Muscle of leg (tissue), 11 donors: ENCODE measurements around the gene VPS13D. TPM values are rescaled to one million over a fixed set of nuclear protein-coding genes. Genes with fewer than 3 reads are reported as not detected.

Experiments used
- DNase-seq: peaks from one replicate; pipeline ENCODE4 v3.0.0; 2013
- H3K27ac ChIP-seq: one replicate; pipeline ENCODE4 v1.5.1; 2013; ENCODE audit warnings: mild to moderate bottlenecking, low read length, control low read depth
- H3K27me3 ChIP-seq: one replicate; pipeline ENCODE4 v1.6.1; 2013; ENCODE audit warnings: low read length; ENCODE audit not compliant: control insufficient read depth, insufficient read depth
- H3K36me3 ChIP-seq: one replicate; pipeline ENCODE4 v1.6.1; 2013; ENCODE audit warnings: low read length; ENCODE audit not compliant: control insufficient read depth, insufficient read depth
- H3K4me1 ChIP-seq: one replicate; pipeline ENCODE4 v1.6.1; 2013; ENCODE audit warnings: low read length; ENCODE audit not compliant: control insufficient read depth, insufficient read depth
- H3K4me3 ChIP-seq: one replicate; pipeline ENCODE4 v1.5.1; 2013; ENCODE audit warnings: low read length, control low read depth
- H3K9me3 ChIP-seq: replicated peaks from 2 replicates; pipeline ENCODE4 v1.6.1; 2013; ENCODE audit warnings: low read depth, low read length; ENCODE audit not compliant: control insufficient read depth
- WGBS: methylation state at CpG from one replicate; pipeline ENCODE4 v1.1.5; 2013; ENCODE audit warnings: missing lambda C conversion rate; ENCODE audit not compliant: insufficient coverage; 5-methylcytosine and 5-hydroxymethylcytosine counted together
- polyA plus RNA-seq, 8 donors: library from polyadenylated mRNA; unstranded; fragments of 120-200 nt; gene quantifications; one replicate each; pipeline versions ENCODE4 v1.2.1 to v1.2.3, GENCODE V29; 2013; ENCODE audit warnings: inconsistent platforms in 1 of 8, low replicate concordance in 1 of 8; ENCODE audit not compliant: insufficient read length in 8 of 8, insufficient read depth in 1 of 8
- total RNA-seq: library from RNA; stranded (reverse); fragments of 120-200 nt; gene quantifications from one replicate; pipeline ENCODE4 v1.2.4, GENCODE V29; 2013

The VPS13D gene
- total and polyA plus RNA-seq, 9 donors: 14.9 to 21.2 (median 17.0) TPM

- H3K9me3 ChIP-seq: no peaks in the 10 kb centered on the region
- no peak overlapping the region for H3K4me3 ChIP-seq
- H3K27me3 ChIP-seq: no peaks in the 10 kb centered on the region
- no peak overlapping the region for H3K27ac ChIP-seq
- no peaks in the 10 kb centered on the region for H3K4me1 ChIP-seq
- H3K36me3 ChIP-seq: peaks cover 44% of the 10 kb centered on the region
- DNase-seq: no peak
- 100% methylated on average over 2 of the region's 6 CpGs for WGBS
These were observed 19.9 kb downstream of the VPS13D start for GRCh38 chr1:12249748-12250147.

GRCh38 chr1:12251442-12251841 lies 21.6 kb downstream of the VPS13D start:
- peak; percentile 11 for DNase-seq
- Histone ChIP-seq H3K4me1 (no peaks in the 10 kb centered on the region), H3K4me3 (no peak overlapping the region), H3K27me3 (no peaks in the 10 kb centered on the region), H3K36me3 (peaks cover 41% of the 10 kb centered on the region), H3K9me3 (no peaks in the 10 kb centered on the region), H3K27ac (no peak overlapping the region)
- WGBS: 51% methylated on average over 4 of the region's 5 CpGs

DNA sequence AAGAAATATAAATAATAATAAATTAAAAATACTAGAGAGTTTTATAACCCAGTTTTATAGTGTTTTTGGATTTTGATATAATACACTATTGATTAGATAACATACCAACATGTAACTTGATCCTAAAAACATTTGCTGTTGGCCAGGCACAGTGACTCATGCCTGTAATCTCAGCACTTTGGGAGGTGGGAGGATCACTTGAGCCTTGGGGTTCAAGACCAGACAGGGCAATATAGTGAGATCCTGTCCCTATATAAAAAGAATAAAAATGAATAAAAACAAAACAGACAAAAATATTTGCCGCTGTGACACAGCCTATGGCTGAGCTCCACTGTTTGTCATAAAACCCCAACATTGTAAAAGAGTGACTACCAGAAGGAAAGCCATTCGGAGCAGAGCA lies 26.1 kb downstream of the VPS13D start:
- no peak overlapping the region for H3K27ac ChIP-seq
- DNase-seq: no peak
- no peaks in the 10 kb centered on the region for H3K27me3 ChIP-seq
- H3K36me3 ChIP-seq: peaks cover 55% of the 10 kb centered on the region
- 100% methylated on average over 2 of the region's 2 CpGs for WGBS
- H3K4me3 ChIP-seq: no peak overlapping the region
- H3K4me1 ChIP-seq: no peaks in the 10 kb centered on the region
- H3K9me3 ChIP-seq: no peaks in the 10 kb centered on the region

DNA sequence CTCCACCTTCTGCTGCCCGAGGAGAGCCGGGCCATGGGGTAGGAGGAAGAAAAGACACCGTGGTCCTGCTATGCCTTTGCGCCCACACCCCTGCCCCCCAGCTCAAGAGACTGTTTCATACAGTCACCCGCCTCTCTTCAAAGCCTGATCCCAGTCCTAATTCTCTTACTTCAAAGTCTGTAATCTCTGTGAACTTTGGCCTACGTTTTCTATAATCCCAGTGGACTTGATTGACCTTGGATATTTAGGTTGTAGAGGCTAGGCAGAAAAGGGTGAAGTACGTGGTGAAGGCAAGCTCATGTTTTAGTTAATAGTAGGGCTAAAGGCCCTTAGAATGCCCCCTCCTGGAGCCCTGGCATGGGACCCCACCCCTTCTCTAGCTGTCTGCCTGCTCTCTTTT lies 28.4 kb downstream of the VPS13D start:
- Histone ChIP-seq H3K27me3 (no peaks in the 10 kb centered on the region), H3K4me1 (no peaks in the 10 kb centered on the region), H3K9me3 (no peaks in the 10 kb centered on the region), H3K27ac (no peak overlapping the region), H3K36me3 (peaks cover 64% of the 10 kb centered on the region), H3K4me3 (no peak overlapping the region)
- no CpG with 5 or more reads among the region's 7 CpGs for WGBS
- DNase-seq: no peak

DNA sequence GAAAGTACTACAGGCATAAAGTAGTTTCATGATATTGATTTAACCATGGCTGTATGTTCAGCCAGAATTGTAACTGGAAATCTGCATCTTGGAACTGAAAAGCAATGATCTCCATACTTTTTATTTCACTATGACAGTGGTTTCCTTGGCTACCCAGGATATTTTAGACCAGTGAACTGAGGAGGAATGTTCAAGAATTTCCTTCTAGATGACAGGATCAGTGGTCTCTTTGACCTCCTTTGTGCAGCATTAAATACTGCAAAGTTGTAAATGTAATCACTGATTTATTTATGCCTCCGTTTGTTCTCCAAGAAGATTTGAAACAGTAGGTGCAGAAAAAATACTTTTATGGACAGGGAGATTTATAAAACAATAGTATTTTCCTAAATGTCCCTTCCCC lies 39.5 kb downstream of the VPS13D start:
- DNase-seq: no peak
- H3K4me1 ChIP-seq: no peaks in the 10 kb centered on the region
- peaks cover 56% of the 10 kb centered on the region for H3K36me3 ChIP-seq
- WGBS: no CpG with 5 or more reads among the region's 1 CpG
- no peak overlapping the region for H3K27ac ChIP-seq
- no peak overlapping the region for H3K4me3 ChIP-seq
- peaks cover 5% of the 10 kb centered on the region for H3K9me3 ChIP-seq
- no peaks in the 10 kb centered on the region for H3K27me3 ChIP-seq

GRCh38 chr1:12271033-12271432 lies 41.2 kb downstream of the VPS13D start:
- no peaks in the 10 kb centered on the region for H3K9me3 ChIP-seq
- no peaks in the 10 kb centered on the region for H3K27me3 ChIP-seq
- no peak overlapping the region for H3K4me3 ChIP-seq
- 100% methylated on average over 2 of the region's 4 CpGs for WGBS
- H3K4me1 ChIP-seq: no peaks in the 10 kb centered on the region
- no peak overlapping the region for H3K27ac ChIP-seq
- DNase-seq: no peak
- H3K36me3 ChIP-seq: peaks cover 50% of the 10 kb centered on the region

GRCh38 chr1:12272770-12273169 lies 42.9 kb downstream of the VPS13D start:
- Histone ChIP-seq H3K27me3 (no peaks in the 10 kb centered on the region), H3K9me3 (no peaks in the 10 kb centered on the region), H3K4me3 (no peak overlapping the region), H3K4me1 (no peaks in the 10 kb centered on the region), H3K27ac (no peak overlapping the region), H3K36me3 (peaks cover 60% of the 10 kb centered on the region)
- WGBS: 100% methylated on average over 1 of the region's 6 CpGs
- DNase-seq: no peak

- peak; percentile 7 for DNase-seq
- H3K27me3 ChIP-seq: no peaks in the 10 kb centered on the region
- WGBS: 76% methylated on average over 2 of the region's 4 CpGs
- H3K27ac ChIP-seq: no peak overlapping the region
- no peak overlapping the region for H3K4me3 ChIP-seq
- H3K9me3 ChIP-seq: no peaks in the 10 kb centered on the region
- no peaks in the 10 kb centered on the region for H3K4me1 ChIP-seq
- peaks cover 63% of the 10 kb centered on the region for H3K36me3 ChIP-seq
These were observed 45.5 kb downstream of the VPS13D start for GRCh38 chr1:12275370-12275769.

DNA sequence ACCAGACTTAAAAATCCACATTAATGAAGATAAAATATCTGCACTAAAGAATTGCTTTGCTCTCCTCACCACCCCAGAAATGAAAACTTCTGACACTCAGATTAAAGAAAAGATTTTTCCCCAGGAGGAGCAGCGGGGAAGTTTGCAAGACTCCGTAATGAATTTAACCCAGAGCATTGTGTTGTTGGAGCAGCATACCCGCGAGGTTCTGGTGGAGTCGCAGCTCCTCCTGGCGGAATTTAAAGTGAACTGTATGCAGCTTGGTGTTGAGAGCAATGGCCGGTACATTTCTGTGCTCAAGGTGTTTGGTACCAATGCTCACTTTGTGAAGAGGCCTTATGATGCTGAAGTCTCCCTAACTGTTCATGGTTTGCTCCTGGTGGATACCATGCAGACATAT lies 46.4 kb downstream of the VPS13D start:
- 65% methylated on average over 4 of the region's 7 CpGs for WGBS
- H3K4me3 ChIP-seq: no peak overlapping the region
- H3K9me3 ChIP-seq: no peaks in the 10 kb centered on the region
- no peaks in the 10 kb centered on the region for H3K4me1 ChIP-seq
- peaks cover 57% of the 10 kb centered on the region for H3K36me3 ChIP-seq
- H3K27me3 ChIP-seq: no peaks in the 10 kb centered on the region
- H3K27ac ChIP-seq: no peak overlapping the region
- DNase-seq: peak; percentile 30

DNA sequence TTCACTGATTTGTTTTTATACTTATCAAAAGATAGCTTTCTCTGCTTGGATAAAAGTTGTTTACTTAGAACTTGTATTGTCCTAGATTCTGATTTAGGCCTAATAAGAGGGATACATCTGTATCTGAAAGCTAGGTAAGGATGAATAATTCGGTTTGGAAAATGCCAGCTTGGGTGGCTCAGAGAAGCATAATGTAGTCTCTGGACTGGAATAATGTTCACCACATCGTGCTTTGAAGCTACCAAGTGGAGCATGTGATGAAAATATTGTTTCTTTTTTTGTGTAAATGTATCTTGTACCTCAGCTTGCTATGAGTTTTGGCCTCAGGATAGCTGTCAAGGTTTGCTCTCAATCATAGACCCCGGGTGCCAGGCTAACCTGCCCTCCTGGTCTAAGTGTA lies 49.2 kb downstream of the VPS13D start:
- Histone ChIP-seq H3K27ac (no peak overlapping the region), H3K4me3 (no peak overlapping the region), H3K4me1 (no peaks in the 10 kb centered on the region), H3K27me3 (no peaks in the 10 kb centered on the region), H3K9me3 (no peaks in the 10 kb centered on the region), H3K36me3 (peaks cover 73% of the 10 kb centered on the region)
- DNase-seq: no peak
- 69% methylated on average over 2 of the region's 3 CpGs for WGBS

- no peaks in the 10 kb centered on the region for H3K4me1 ChIP-seq
- H3K27me3 ChIP-seq: no peaks in the 10 kb centered on the region
- DNase-seq: no peak
- peaks cover 74% of the 10 kb centered on the region for H3K36me3 ChIP-seq
- H3K9me3 ChIP-seq: no peaks in the 10 kb centered on the region
- no peak overlapping the region for H3K27ac ChIP-seq
- H3K4me3 ChIP-seq: no peak overlapping the region
- 50% methylated on average over 1 of the region's 4 CpGs for WGBS
These were observed 50.1 kb downstream of the VPS13D start for GRCh38 chr1:12279728-12280464.
